PC-3 (cell line): ENCODE measurements around the gene GMEB2. TPM values are rescaled to one million over a fixed set of nuclear protein-coding genes. Genes with fewer than 3 reads are reported as not detected.
A peak's percentile ranks its signal among the peaks of the same experiment; 100 is the strongest.

Source experiments
- ATAC-seq: fragments of 200-7000 bp; cut with Tn5 transposase; 2 replicates; pipeline ENCODE4 v1.9.1; 2020; ENCODE audit warnings: mild to moderate bottlenecking, moderate library complexity
- BruUV-seq: library from RNA; stranded (reverse); fragments of 400-500 nt; replicated peaks from 2 replicates; lab custom pipeline; 2021; lab: Mats Ljungman, UMichigan
- CTCF ChIA-PET: fragments of 300-600 bp; sonication (Branson Sonifier 250); formaldehyde crosslinking; loops from one replicate; lab custom pipeline; 2022; ENCODE audit warnings: antibody characterized with exemption; lab: Charles Lee
- POLR2A ChIA-PET: fragments of 300-600 bp; sonication (Branson Sonifier 250); formaldehyde crosslinking; loops from one replicate; lab custom pipeline; 2022; ENCODE audit warnings: antibody characterized with exemption; ENCODE audit not compliant: unreplicated experiment; lab: Charles Lee
- DNase-seq: peaks from one replicate; pipeline ENCODE4 v3.0.0-alpha.2; 2015
- H2AFZ ChIP-seq: fragments of 300-600 bp; sonication (generic); 2 replicates; pipeline ENCODE4 v1.6.0; 2016; ENCODE audit warnings: antibody characterized with exemption, low read length
- H3F3A ChIP-seq: fragments of 300-600 bp; sonication (generic); one replicate; pipeline ENCODE4 v1.6.0; 2017; ENCODE audit warnings: antibody characterized with exemption, low read length, control low read depth, mild to moderate bottlenecking; ENCODE audit not compliant: unreplicated experiment
- H3K27ac ChIP-seq: fragments of 300-600 bp; sonication (generic); 2 replicates; pipeline ENCODE4 v1.5.1; 2016; ENCODE audit warnings: mild to moderate bottlenecking, low read length
- H3K27me3 ChIP-seq: fragments of 300-600 bp; sonication (generic); 2 replicates; pipeline ENCODE4 v1.6.1; 2016; ENCODE audit warnings: low read length, mixed read lengths
- H3K36me3 ChIP-seq: fragments of 300-600 bp; sonication (generic); 2 replicates; pipeline ENCODE4 v1.6.1; 2016; ENCODE audit warnings: low read depth, mixed run types, low read length, mixed read lengths
- H3K4me1 ChIP-seq: fragments of 300-600 bp; sonication (generic); 2 replicates; pipeline ENCODE4 v1.5.1; 2016; ENCODE audit warnings: low read length; ENCODE audit not compliant: insufficient read depth
- H3K4me2 ChIP-seq: fragments of 300-600 bp; sonication (generic); 2 replicates; pipeline ENCODE4 v1.6.0; 2016; ENCODE audit warnings: low read length
- H3K4me3 ChIP-seq: fragments of 300-600 bp; sonication (generic); 2 replicates; pipeline ENCODE4 v1.5.1; 2016; ENCODE audit warnings: mild to moderate bottlenecking, low read length, mixed read lengths
- H3K79me2 ChIP-seq: fragments of 300-600 bp; sonication (generic); 2 replicates; pipeline ENCODE4 v1.6.1; 2017; ENCODE audit warnings: low read length, mixed read lengths
- H3K9ac ChIP-seq: fragments of 300-600 bp; sonication (generic); 2 replicates; pipeline ENCODE4 v1.6.0; 2016; ENCODE audit warnings: mild to moderate bottlenecking, low read length
- H3K9me2 ChIP-seq: fragments of 300-600 bp; sonication (generic); replicated peaks from 2 replicates; pipeline ENCODE4 v1.6.1; 2016; ENCODE audit warnings: mixed run types, low read length, mixed read lengths
- H3K9me3 ChIP-seq: fragments of 300-600 bp; sonication (generic); 2 replicates; pipeline ENCODE4 v1.6.1; 2016; ENCODE audit warnings: low read length, mixed read lengths
- H4K20me1 ChIP-seq: fragments of 300-600 bp; sonication (generic); 2 replicates; pipeline ENCODE4 v1.6.1; 2016; ENCODE audit warnings: low read length, mixed read lengths
- CTCF ChIP-seq: fragments of 300-600 bp; sonication (generic); conservative IDR thresholded peaks from 2 replicates; pipeline ENCODE4 v1.5.1; 2017; ENCODE audit warnings: antibody characterized with exemption, low read depth, mild to moderate bottlenecking, low read length
- EZH2 ChIP-seq: fragments of 300-600 bp; sonication (generic); IDR thresholded peaks from one replicate; pipeline ENCODE4 v1.6.1; 2017; ENCODE audit warnings: antibody characterized with exemption, mild to moderate bottlenecking, low read length; ENCODE audit not compliant: unreplicated experiment
- EZH2phosphoT487 ChIP-seq: fragments of 300-600 bp; sonication (generic); IDR thresholded peaks from 2 replicates; pipeline ENCODE4 v1.6.1; 2018; ENCODE audit warnings: mild to moderate bottlenecking, antibody characterized with exemption, low read length, borderline replicate concordance
- intact Hi-C: fragments of 100-400 bp; cut with micrococcal nuclease; formaldehyde crosslinking; loops from 2 replicates; pipeline ENCODE4 v1.9.0; 2023
- total RNA-seq: library from RNA; depleted of rRNA; stranded (reverse); fragments of >200 nt; gene quantifications from 2 replicates; pipeline ENCODE4 v1.2.3, GENCODE V29; 2014

GMEB2 gene
- total RNA-seq, 1 experiment from 2014 or later, result 13.7 TPM

- Histone ChIP-seq H3K9me3 (no peaks in the 10 kb centered on the region), H3K4me2 (no peak overlapping the region), H2AFZ (no peak overlapping the region), H3K9ac (no peak overlapping the region), H3K79me2 (no peaks in the 10 kb centered on the region), H3K9me2 (no peaks in the 10 kb centered on the region), H3K27me3 (no peaks in the 10 kb centered on the region), H3K4me3 (no peak overlapping the region), H4K20me1 (no peaks in the 10 kb centered on the region), H3K27ac (no peak overlapping the region), H3F3A (no peaks in the 10 kb centered on the region), H3K36me3 (no peaks in the 10 kb centered on the region), H3K4me1 (peaks cover 29% of the 10 kb centered on the region)
- TF ChIP-seq EZH2phosphoT487, result no peak
- CTCF ChIA-PET, result no interaction called here
- no TSS peak for BruUV-seq
- POLR2A ChIA-PET, result no interaction called here
- DNase-seq (no peak), ATAC-seq (no peak)
- intact Hi-C loops, result no loop called here
Measured at GRCh38 chr20:63546956-63547724, 79.8 kb downstream of the GMEB2 start.

- POLR2A ChIA-PET, result no interaction called here
- no peak for DNase-seq
- H3F3A ChIP-seq, result no peaks in the 10 kb centered on the region
- no peak overlapping the region for H3K4me2 ChIP-seq
- H3K9me2 ChIP-seq, result no peaks in the 10 kb centered on the region
- no peak overlapping the region for H2AFZ ChIP-seq
- H3K79me2 ChIP-seq, result no peaks in the 10 kb centered on the region
- no peaks in the 10 kb centered on the region for H3K27me3 ChIP-seq
- H3K4me1 ChIP-seq, result peaks cover 29% of the 10 kb centered on the region
- 0 out of 2 replicates have a peak overlapping the region, but pooled peaks have one; percentile 80 for H3K27ac ChIP-seq
- H4K20me1 ChIP-seq, result no peaks in the 10 kb centered on the region
- no peak overlapping the region for H3K4me3 ChIP-seq
- intact Hi-C loops, result no loop called here
- no TSS peak for BruUV-seq
- H3K9me3 ChIP-seq, result no peaks in the 10 kb centered on the region
- no peak for ATAC-seq
- CTCF ChIA-PET, result no interaction called here
- TF ChIP-seq CTCF, result no peak
- no peak overlapping the region for H3K9ac ChIP-seq
- no peaks in the 10 kb centered on the region for H3K36me3 ChIP-seq
Measured at GRCh38 chr20:63546256-63546955, 80.5 kb downstream of the GMEB2 start.

- no TSS peak for BruUV-seq
- peaks cover 29% of the 10 kb centered on the region for H3K4me1 ChIP-seq
- intact Hi-C loops, result no loop called here
- no peaks in the 10 kb centered on the region for H3K9me2 ChIP-seq
- no peaks in the 10 kb centered on the region for H3K36me3 ChIP-seq
- POLR2A ChIA-PET, result no interaction called here
- no peak overlapping the region for H2AFZ ChIP-seq
- H3K9me3 ChIP-seq, result no peaks in the 10 kb centered on the region
- H3K79me2 ChIP-seq, result no peaks in the 10 kb centered on the region
- TF ChIP-seq EZH2 (no peak), EZH2phosphoT487 (no peak), CTCF (no peak)
- CTCF ChIA-PET, result no interaction called here
- no peaks in the 10 kb centered on the region for H3K27me3 ChIP-seq
- H3K27ac ChIP-seq, result peak overlapping the region; percentile 80
- no peak overlapping the region for H3K4me3 ChIP-seq
- H3K9ac ChIP-seq, result peak overlapping the region; percentile 52
- H3F3A ChIP-seq, result no peaks in the 10 kb centered on the region
- no peak for DNase-seq
- ATAC-seq, result no peak
- no peaks in the 10 kb centered on the region for H4K20me1 ChIP-seq
- peak overlapping the region; percentile 76 for H3K4me2 ChIP-seq
Measured at GRCh38 chr20:63545814-63546213, 81.1 kb downstream of the GMEB2 start.
